Lung (tissue), 12 donors: ENCODE results near the gene SFXN5. TPM values are rescaled to one million over a fixed set of nuclear protein-coding genes. Genes with fewer than 3 reads are reported as not detected.

ENCODE experiments used
- ATAC-seq: fragments of 200-7000 bp; cut with Tn5 transposase; one replicate; pipeline ENCODE4 v1.9.1; 2020; ENCODE audit warnings: moderate number of reproducible peaks; ENCODE audit not compliant: insufficient read depth, low FRiP score
- DNase-seq, 3 donors: peaks; one replicate each; pipeline ENCODE4 v3.0.0-alpha.2; 2013 to 2017
- H3K27ac ChIP-seq, 2 donors: one replicate each; pipeline ENCODE4 v1.5.1; 2013; ENCODE audit warnings: mild to moderate bottlenecking in 2 of 2, moderate library complexity in 2 of 2, control low read depth in 1 of 2, inconsistent platforms in 1 of 2, low read depth in 1 of 2, low read length in 1 of 2
- H3K27me3 ChIP-seq, 3 donors: one replicate each; pipeline ENCODE4 v1.5.1; 2013; ENCODE audit warnings: low read length in 2 of 3; ENCODE audit not compliant: control insufficient read depth in 3 of 3, insufficient read depth in 3 of 3
- H3K36me3 ChIP-seq, 4 donors: one replicate each; pipeline ENCODE4 v1.5.1; 2013; ENCODE audit warnings: low read length in 4 of 4, mild to moderate bottlenecking in 1 of 4, moderate library complexity in 1 of 4; ENCODE audit not compliant: control insufficient read depth in 4 of 4, insufficient read depth in 4 of 4
- H3K4me1 ChIP-seq, 5 donors: one replicate each; pipeline ENCODE4 v1.5.1; 2013; ENCODE audit warnings: low read length in 5 of 5, mild to moderate bottlenecking in 2 of 5, moderate library complexity in 1 of 5; ENCODE audit not compliant: control insufficient read depth in 5 of 5, insufficient read depth in 5 of 5
- H3K4me3 ChIP-seq: one replicate; pipeline ENCODE4 v1.5.1; 2013; ENCODE audit warnings: mild to moderate bottlenecking, control low read depth, moderate library complexity
- H3K9ac ChIP-seq, 2 donors: one replicate each; pipeline ENCODE4 v1.5.1; 2013; ENCODE audit warnings: low read length in 2 of 2, control low read depth in 1 of 2; ENCODE audit not compliant: insufficient read depth in 1 of 2
- H3K9me3 ChIP-seq, 4 donors: one replicate each; pipeline ENCODE4 v1.5.1; 2013; ENCODE audit warnings: low read length in 3 of 4, mild to moderate bottlenecking in 1 of 4, moderate library complexity in 1 of 4; ENCODE audit not compliant: control insufficient read depth in 4 of 4, insufficient read depth in 3 of 4
- CTCF ChIP-seq: IDR thresholded peaks from 2 replicates; pipeline ENCODE4 v1.5.1; 2012; ENCODE audit warnings: mild to moderate bottlenecking; ENCODE audit errors: control extremely low read depth, extremely low read depth
- WGBS, 2 donors: extraction: QIAGEN DNeasy Blood & Tissue Kit; methylation state at CpG; one replicate each; pipeline ENCODE4 v1.1.7; 2013; 5-methylcytosine and 5-hydroxymethylcytosine counted together
- polyA plus RNA-seq, 2 donors: library from polyadenylated mRNA; stranded (reverse); fragments of 200-250 nt; gene quantifications; one replicate each; pipeline ENCODE4 v1.2.1, GENCODE V29; 2013
- total RNA-seq, 2 donors: library from RNA; depleted of rRNA in 1 of 2; stranded (reverse); fragments of >200 nt in 1 of 2; gene quantifications; one replicate each; pipeline ENCODE4 v1.2.1, GENCODE V29; 2014 to 2021
- donor health status: control.
- donor health status: control.
- donor health status: Bipolar disorder and iron deficiency.
- donor health status: healthy.
- donor health status: DM: yes; HTN: yes; CAD: no.

Gene SFXN5
- total and polyA plus RNA-seq, 4 donors: 8.3 to 15.6 (median 9.6) TPM

- H3K4me1 ChIP-seq: peaks cover 0 to 14% (median 0%) of the 10 kb centered on the region in 5 donors
- peaks cover 0 to 16% (median 0%) of the 10 kb centered on the region in 4 donors for H3K36me3 ChIP-seq
- no peak for TF ChIP-seq CTCF
- DNase-seq (peak; percentile 31 to 62 (median 53)), ATAC-seq (peak; percentile 77)
- H3K27ac ChIP-seq: peak overlapping the region; percentile 27 to 33
- WGBS, 2 donors: 78 to 84% methylated on average over 11 of the region's 11 CpGs
- H3K9me3 ChIP-seq: no peaks in the 10 kb centered on the region
- no peaks in the 10 kb centered on the region for H3K27me3 ChIP-seq
- no peak overlapping the region for H3K9ac ChIP-seq
- no peak overlapping the region for H3K4me3 ChIP-seq
These were observed 17.9 kb upstream of the SFXN5 start for GRCh38 chr2:73089270-73090030.

GRCh38 chr2:73088703-73089102 is 17.2 kb upstream of the SFXN5 start:
- ATAC-seq: no peak

GRCh38 chr2:73088211-73088610 is 16.7 kb upstream of the SFXN5 start:
- Histone ChIP-seq H3K27ac (no peak overlapping the region), H3K9me3 (no peaks in the 10 kb centered on the region), H3K36me3 (peaks cover 0 to 17% (median 0%) of the 10 kb centered on the region in 4 donors), H3K4me1 (peaks cover 0 to 13% (median 0%) of the 10 kb centered on the region in 5 donors), H3K4me3 (no peak overlapping the region), H3K9ac (no peak overlapping the region), H3K27me3 (no peaks in the 10 kb centered on the region)
- no peak for ATAC-seq
- DNase-seq: no peak
- no peak for TF ChIP-seq CTCF
- WGBS, 2 donors: 94 to 95% methylated on average over 12 of the region's 12 CpGs

More at GRCh38 chr2:73088703-73089102, 17.2 kb upstream of the SFXN5 start:
- no peak overlapping the region for H3K9ac ChIP-seq
- peak overlapping the region in 1 of 2 donors; percentile 33 for H3K27ac ChIP-seq
- H3K36me3 ChIP-seq: peaks cover 0 to 17% (median 0%) of the 10 kb centered on the region in 4 donors
- peaks cover 0 to 14% (median 0%) of the 10 kb centered on the region in 5 donors for H3K4me1 ChIP-seq
- H3K4me3 ChIP-seq: no peak overlapping the region
- WGBS, 2 donors: 95 to 96% methylated on average over 14 of the region's 14 CpGs
- no peaks in the 10 kb centered on the region for H3K9me3 ChIP-seq
- no peak for TF ChIP-seq CTCF
- DNase-seq: no peak
- H3K27me3 ChIP-seq: no peaks in the 10 kb centered on the region
